GM19099 (cell line): Measurements from ENCODE around the gene HOXD12.

Experiments used
- POLR2A ChIP-seq: IDR thresholded peaks from 3 replicates; pipeline ENCODE4 v1.6.1; 2011; ENCODE audit warnings: low read depth; ENCODE audit not compliant: insufficient read length; ENCODE audit errors: extremely low read depth

HOXD12 gene

DNA sequence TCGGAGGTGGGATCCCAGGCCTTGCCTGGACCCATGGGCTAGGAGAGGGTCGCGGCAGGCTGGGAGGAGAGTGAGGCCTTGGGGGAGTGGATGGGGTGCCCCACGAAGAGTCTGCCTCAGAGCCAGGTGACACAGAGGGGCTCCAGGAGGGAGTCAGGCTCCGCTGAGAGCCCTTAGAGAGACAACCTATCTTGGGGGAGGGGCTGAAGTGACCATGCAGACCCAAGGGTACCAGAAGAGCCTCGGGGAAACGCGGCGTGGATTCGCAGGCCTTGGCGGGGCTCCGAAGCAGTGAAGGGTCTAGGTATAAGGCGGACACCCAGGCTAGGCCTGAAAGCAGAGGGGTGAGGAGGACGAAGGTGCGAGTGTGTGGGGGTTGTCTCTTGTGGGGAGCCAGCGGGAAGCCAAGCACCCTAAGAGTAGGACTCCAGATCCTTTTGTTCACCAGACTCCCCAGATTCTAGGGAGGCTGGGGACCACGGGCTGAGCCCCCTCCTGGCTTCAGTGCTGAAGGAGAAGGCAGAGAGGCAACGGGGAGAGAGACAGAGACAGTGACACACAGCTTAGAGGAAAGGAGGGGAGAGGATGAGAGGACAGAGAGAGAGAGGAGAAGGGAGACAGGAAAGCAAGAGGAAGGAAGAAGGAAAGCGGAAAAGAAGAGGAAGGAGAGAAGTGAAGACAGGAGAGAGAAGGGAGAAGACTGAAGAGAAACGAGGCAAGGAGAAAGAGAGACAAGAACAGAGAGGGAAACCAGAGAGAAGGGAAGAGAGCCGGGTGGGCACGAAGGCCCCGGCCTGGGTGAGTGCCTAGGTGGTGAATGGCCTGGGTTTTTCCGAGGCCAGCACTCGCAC is 6.4 kb downstream of the HOXD12 start:
- TF ChIP-seq POLR2A, result no peak

DNA sequence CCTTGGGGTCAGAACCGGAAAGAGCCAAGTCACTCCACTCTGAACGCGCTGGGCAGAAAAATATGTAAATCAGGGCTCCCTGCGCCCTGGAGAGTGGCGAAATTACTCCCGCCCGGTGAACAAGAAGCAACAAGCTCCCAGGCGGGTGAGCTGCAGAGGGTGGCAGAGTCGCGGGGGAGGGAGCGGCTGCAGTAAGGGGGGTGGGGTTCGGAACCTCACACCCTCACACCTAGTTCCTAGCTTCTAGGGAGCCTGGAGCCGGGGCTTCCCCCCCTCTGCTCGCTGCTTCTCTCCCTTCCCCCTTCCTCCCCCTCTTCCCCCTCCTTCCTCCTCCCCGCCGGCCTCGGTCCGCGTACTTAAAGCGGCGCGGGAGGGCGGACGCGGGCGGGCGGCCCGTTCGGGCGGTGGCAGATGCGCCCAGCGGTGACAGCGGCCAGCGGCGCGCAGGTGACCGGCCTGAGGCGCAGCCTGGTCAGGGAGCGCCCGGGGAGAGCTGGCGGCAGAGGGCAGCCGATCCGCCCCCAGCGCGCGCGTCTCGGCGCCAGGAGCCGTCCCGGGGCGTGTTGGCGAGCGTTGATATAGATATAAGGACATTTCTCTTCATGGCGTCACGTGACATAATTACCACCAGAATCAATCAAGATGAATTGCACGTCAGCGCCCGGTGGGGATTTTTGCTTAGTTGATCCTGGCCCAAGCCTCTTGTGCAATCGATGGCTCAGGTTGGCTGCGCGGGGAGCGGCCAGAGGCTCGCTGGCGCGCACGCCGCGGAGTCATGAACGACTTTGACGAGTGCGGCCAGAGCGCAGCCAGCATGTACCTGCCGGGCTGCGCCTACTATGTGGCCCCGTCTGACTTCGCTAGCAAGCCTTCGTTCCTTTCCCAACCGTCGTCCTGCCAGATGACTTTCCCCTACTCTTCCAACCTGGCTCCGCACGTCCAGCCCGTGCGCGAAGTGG is 7.3 kb downstream of the HOXD12 start, which contains the start of gene HOXD11:
TSS of gene HOXD11 (plus strand) at position 700 of the 959 bp plus-strand sequence. CDS start at position 776, 76 bp downstream.
- TF ChIP-seq POLR2A, result no peak

DNA sequence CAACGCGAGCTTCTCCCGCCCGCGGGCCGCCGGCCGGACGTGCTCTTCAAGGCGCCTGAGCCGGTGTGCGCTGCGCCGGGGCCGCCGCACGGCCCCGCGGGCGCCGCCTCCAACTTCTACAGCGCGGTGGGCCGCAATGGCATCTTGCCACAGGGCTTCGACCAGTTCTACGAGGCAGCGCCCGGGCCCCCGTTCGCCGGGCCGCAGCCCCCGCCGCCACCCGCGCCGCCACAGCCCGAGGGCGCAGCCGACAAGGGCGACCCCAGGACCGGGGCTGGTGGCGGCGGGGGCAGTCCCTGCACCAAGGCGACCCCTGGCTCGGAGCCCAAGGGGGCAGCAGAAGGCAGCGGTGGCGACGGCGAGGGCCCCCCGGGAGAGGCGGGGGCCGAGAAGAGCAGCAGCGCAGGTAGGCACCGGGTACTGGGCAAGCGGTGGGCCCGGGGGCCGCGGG is 8.2 kb downstream of the HOXD12 start:
- TF ChIP-seq POLR2A, result no peak

DNA sequence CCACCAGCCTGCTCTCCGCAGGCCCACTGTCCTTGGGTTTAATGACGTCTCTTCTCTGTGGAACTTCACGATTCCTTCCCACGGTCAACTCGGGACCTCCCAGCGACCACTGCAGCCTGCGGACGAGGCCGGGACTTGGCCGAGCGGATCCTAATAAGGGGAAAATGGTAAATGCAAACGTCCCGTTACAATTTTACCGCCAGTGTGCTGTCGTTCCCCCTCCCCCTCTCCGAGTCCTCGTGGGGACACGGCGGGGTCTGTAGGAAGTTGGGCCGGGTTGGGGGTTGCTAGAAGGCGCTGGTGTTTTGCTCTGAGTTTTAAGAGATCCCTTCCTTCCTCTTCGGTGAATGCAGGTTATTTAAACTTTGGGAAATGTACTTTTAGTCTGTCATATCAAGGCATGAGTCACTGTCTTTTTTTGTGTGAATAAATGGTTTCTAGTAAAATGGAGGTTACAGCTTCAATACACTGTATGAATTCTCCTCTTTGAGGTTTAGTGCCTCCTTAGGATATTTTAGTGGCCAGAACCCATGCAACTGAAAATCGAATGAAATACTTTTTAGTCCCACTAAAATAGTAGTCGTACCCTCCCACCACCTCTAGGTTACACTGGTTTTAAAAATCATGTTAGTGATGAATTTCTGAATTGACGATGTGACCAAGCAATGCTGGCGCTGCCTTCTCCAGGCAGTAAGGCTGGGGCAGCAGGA is 9.8 kb downstream of the HOXD12 start:
- no peak for TF ChIP-seq POLR2A

DNA sequence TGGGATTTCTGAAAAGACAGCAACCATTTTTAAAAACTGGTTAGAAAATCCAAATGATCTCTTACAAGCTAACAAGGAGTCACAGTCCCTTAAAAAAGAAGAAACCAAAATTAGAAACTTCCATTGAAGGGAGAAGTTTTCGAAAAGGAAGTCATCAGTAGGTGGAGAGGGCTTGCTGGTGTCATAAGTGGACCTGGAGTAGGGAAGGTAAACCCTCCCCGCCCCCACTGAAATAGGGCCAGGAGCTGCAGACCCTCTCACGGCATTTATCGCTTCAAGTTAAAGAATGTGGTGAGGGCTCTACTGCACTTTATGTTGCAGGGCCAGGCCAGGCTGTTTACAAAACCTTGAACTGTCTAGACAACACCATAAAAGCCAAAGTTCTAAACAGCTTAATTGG is 10.4 kb downstream of the HOXD12 start:
- TF ChIP-seq POLR2A, result no peak

DNA sequence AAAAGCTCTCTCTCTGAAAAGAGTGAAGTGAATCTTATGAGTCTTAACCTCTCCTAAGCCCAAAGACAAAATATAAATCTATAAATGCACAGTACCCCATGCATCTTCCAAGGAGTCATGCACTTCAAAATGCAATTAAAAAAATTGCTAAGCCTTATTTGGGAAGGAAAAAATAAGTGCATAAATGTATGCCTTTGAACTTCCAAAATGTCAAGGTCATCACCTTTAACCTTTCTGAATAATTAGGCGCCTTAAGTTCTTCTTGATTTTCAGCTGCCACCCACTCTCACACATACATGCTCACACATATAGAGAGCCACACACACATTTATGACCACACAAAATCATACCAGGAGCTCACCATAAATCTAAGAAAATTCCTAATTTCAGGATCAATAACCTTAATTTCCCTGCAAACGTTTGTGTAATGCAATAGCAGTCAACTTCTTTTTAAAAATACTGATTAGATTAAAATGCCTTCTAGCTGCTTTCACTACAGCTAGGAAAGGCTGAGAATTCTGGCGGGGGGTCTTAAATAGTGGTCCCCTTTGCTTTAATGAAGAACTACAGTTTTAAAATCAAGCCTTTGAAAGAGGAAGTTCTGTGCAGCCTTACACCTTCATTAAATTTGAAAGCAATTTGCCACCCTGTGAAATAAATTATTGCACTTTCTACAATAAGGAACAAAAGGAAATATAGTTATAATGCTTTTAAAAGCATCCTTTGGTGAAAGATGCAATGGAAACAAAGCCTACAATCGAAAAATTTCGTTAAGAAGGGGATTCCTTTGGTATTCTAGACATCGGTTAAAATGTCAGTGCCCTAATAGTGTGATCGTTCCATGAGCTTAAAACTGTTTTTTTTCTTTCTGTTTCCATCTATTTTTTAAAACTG is 11.1 kb downstream of the HOXD12 start:
- no peak for TF ChIP-seq POLR2A

DNA sequence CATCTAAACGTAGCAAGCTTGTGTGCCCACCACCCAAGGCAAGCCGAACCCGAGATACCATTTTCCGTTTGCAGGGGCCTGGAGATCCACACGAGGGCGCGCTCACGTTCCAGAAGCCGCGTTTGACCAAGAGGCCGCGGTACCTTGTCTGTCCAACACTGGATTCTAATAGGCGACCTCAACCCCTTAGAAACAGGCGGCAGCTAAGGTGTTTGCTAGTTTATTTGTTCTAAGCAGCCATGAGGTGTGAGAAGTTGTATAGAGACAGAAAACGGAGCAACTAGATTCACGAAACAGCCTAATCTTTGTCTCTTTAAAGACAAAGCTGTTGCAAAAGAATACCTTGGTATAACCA is 11.7 kb downstream of the HOXD12 start:
- TF ChIP-seq POLR2A, result no peak

DNA sequence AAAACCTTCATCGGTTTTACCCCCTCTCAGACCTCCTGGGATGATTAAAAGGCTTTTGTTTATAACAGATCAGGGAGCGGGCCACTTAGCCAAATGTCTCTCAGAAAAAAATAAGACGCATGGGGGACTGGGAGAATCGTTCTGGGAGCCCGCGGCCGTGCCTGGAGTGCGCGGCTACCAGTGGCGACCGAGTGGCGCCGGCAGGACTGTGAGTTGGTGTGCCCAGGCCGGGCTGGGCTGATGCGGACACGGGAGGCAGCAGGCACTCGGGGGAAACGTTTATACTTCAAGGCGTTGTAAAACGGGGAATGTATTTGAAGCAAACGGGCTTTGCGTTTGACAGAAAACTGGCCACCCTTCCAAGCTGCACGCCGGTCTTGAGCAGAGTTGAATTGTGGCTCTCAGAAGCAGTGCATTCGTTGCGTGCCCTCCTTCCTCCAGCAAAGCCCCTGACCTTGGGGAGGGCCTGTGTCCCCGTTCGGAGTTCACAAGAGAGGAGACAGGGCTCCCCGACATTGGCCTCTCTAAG is 12.3 kb downstream of the HOXD12 start:
- TF ChIP-seq POLR2A, result no peak

DNA sequence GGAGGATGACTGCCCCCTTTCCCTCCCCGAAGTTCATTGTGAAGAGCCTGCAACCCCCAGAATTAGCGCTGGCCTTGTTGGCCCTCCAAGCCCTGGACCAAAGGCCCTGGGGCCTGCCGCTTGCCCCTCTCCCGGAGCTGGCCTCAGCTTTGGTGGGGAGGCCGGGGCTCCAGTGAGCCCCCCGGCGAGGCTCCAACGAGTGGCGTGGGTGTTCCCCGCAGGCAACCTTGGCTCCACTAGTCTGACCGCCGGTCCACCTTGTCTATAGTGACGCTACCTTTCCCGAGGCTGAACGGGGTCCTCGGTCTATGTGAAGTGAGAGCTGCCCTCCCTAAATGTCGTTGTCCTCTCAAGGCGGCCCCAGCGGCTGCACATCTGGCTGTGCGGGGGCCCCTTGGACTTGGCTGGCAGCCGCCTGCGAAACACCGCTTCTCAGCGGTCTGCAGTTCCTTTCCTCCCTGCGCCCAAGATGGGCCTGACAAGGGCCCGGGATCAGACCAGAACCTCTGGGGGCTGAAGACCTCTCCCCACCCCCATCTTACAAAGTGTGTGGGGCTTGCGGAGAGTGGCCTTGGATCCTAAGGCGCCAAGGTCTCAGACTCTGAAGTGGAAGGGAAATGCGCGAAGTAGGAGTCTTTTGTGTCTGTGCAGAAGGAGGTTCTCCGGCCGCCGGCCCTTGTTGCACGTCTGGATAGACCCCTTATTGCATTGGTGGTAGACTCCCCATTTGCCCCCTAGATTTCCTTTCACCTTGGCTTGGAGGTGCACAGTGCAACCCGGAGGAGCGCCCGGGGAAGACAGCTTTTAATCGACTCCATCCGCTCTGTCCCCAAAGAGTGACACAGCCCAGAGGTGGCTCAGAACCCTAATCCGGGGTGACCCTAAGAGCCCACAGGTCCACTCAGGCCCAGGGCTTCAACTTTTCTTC is 13.0 kb downstream of the HOXD12 start:
- TF ChIP-seq POLR2A, result no peak

DNA sequence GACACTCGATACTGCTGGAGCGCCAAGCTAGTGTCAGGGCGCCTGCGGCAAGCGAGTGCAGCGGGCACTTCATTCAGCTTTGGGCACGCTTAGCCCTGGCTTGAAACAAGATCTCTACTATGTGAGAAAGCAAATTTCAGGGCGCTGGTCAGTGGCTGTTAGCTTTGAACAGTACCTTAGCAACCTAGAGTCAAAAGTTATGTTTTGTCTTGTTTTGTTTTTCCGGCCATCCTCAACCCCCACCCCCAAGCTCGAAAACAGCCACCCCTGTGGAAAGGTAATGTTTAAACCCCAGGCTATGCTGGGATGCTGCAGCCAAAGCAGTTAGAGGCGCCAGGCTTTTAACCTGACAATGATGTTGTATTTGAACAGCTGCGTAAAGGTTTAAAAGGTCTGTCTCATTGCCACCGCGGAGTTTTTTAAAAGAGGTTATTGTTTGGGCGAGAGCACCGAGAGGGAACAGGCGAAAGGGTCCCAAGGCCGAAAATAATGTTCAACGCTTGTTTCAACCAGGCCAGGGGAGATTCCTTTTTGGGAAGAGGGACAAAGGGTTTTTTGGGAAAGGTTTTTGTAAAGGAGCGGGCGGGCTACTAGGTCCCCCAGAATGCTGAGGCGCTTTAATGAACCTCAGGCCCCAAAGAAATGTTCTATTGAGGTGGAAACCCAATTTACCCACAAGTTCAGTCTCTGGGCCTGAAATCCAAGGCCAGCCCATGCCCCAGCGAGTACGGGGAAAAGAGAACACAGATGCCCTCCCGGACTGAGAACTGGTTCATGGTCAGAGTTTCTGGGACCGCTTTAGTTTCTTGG is 14.7 kb downstream of the HOXD12 start:
- no peak for TF ChIP-seq POLR2A

DNA sequence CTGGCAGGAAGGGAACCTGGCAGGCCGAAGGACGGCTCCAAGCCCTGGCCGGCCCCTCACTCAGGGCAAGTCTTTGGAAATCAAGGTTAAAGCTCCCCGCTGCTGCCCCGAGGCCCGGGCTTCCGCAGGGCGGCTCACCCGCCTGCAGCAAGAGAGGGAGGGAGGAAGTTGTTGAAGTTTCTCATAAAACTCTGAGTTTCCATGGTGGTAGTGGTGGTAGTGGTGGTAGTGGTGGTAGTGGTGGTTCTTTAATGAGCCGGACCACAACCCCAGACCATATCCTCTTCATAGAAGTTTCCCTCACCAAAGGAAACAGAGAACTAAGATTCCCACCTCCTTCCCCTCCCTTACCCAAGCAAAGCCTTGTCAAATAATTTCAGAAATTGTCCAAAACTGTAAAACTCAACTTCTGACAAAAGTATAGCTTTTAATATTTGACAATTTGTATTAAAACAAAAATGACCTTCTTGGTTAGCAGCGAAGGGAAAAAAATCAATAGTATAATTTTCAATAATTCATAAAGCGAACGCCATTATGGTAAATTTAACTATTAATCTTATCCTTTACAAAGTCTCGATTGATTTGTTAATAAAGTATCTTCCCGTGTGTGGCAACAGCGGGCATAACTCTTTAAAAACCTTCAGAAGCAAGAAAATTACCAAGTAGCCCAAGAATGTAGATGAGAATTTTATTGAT is 15.5 kb downstream of the HOXD12 start:
- no peak for TF ChIP-seq POLR2A
